Measurements from ENCODE around the gene STXBP6. TPM values are rescaled to one million over a fixed set of nuclear protein-coding genes. Genes with fewer than 3 reads are reported as not detected.

STXBP6 gene
- total RNA-seq, 1 donor from 2014 or later, result 13.9 TPM

DNA sequence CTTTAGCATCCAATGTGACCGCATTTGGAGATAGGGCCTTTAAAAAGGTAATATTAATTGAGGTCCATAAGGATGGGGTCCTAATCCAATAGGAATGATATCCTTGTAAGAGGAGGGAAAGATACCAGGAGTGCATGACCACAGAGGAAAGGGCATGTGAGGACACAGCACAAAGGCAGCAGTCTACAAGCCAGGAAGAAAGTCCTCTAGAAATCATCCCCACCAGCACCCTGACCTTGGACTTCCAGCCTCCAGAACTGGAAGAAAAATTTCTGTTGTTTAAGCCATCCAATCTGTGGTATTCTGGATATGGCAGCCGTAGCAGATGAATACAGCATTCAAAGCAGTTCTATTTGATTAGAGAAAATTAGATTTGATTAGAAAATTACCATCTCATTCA, 145.4 kb downstream of the STXBP6 start:
- intact Hi-C loops (cut with DNase I), result loop anchor here (10.0 kb wide), 1 partner anchor 140 kb away; no protein-coding TSS in a partner anchor
- no peak for DNase-seq (ENCODE audit: low spot score)

DNA sequence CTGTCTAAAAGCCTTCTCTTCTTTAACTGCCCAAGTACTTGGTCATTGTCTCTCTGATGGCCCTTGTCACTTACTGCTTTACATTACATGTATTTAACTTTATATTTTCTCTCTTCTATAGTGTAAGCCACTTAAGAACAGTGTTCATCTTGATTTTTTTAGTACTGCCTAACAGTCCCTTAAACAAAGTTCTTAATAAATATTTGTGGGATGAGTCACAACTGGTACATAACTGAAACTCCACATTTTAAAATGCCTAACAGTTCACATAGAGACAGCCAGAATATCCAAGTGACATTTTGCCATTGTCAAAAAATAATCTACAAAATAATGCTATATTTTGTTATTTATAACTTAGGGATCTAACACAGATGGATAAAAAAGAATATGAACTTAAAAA, 146.6 kb downstream of the STXBP6 start:
- intact Hi-C loops (cut with DNase I), result loop anchor here (10.0 kb wide), 1 partner anchor 141 kb away; no protein-coding TSS in a partner anchor
- no peak for DNase-seq (ENCODE audit: low spot score)

DNA sequence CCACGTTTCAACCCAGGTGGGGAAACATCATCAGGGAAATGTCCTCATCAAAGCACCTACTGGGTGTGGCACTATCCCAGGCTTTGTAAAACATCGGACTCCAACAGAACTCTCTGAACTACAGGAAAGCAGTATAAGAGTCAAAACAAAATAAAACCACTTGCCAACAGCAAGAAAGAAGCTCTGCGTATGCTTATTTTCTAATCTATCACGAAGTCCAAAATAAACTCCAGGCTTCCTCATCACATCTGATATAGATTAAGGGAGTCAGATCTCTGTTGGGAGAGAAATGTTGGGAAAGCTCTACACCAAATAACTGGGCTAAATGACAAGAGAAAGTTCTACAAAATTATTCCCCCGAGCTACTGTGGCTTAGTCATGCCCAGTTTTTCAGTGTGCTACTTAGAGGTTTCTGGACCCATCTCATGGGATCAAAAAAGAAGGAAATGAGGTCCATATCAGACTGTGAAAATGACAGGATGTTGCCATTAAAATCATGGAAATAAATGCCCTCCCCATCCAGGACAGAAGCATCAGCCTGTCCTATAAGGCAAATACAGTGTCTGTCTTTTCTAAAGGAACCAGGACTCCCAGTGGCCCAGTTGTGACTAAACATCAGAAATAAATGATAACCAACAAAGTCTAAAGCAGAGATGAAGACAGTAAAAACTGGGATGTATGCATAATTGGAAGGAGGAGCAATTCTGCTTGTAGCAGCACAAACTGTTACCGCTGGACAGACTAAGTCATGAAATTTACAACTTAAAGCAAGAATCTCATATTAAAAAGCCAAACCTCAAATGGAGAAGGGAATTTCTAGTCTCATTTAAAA, 149.5 kb downstream of the STXBP6 start:
- intact Hi-C loops (cut with DNase I), result loop anchor here (10.0 kb wide), 1 partner anchor 144 kb away; no protein-coding TSS in a partner anchor
- no peak for DNase-seq (ENCODE audit: low spot score)

DNA sequence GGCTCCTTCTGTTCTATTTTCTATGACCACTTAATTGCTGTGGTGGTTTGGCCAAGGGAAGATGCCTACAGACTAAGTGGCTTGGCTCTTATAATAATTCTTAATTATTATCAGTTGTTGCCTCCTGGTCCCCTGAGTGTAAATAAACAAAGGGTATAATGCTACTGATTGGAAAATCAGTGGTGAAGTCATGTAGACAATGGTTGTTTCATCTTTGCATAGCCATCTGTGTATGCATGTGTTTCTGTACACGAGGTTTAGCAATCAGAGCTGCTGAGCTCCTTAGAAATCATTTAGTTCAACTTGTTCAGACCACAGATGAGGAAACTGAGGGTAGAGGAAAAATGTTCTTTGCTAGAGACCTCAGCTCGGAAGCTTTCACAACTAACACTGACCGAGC, 152.2 kb downstream of the STXBP6 start:
- DNase-seq (ENCODE audit: low spot score), result no peak
- intact Hi-C loops (cut with DNase I), result no loop called here

DNA sequence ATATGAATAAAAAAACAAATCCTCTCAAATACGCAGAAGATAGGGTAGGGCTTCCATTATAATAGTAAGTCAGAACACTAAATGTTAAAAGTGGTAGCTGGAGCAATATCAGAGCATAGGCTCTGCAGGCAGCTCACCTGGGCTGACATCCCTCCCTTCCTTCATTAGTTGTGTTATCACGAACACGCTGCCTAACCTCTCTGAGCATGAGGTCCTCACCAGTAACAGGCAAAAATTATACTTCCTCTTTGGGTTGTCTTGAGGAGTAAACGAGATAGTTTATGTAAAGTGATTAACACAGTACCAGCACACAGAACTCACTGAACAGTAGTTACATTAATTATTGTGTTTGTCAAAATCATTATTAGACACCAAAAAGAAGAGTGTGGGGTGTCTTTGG, 154.3 kb downstream of the STXBP6 start:
- intact Hi-C loops (cut with DNase I), result no loop called here

DNA sequence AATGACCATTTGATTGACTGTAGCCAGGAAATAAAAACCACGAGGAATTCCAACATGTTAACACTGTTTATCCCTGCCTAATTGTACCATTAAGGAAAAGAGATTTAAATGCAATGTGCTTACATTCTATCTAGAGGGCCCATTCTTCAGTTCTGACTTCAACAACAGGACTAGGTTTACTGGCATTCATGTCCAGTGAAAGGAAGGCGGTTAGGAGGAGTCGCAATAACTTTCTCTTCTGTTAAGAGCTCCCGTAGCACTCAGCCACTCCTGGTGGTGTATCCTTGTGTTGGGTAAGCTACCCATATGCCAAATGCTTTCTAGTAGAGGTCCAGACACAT, 154.7 kb downstream of the STXBP6 start:
- DNase-seq (ENCODE audit: low spot score), result no peak
- intact Hi-C loops (cut with DNase I), result no loop called here

More for the DNA sequence above, 154.3 kb downstream of the STXBP6 start:
- DNase-seq (ENCODE audit: low spot score), result no peak

DNA sequence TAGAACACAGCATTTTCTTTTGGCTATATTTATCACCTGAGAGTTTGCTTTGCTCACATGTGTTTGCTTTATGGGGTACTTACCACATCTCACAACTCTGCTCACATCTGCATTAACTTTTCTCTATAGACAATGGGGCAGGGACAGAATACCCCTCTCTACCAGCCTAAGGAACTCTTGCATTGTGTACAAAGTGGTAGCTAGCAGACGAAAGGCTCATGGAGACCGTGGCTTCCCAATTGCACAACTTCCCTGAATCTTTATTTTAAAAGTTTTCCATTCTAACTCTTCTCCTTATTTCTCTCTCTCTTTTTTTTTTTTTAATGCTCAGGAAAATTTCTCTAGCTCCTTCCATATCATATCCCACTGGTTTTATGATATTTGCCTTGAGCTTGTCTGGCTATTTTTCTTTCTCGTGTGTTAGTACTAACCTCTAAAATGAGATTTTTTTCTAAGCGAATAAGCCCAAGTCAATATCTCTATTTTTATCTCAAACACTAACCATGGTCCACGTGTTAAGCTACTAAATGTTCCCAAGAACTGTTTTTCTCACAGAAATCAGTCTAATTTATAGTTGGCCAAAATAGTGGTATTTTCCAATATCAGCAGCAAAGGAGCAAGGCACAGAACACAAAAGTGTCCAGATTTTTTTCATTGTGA, 155.2 kb downstream of the STXBP6 start:
- DNase-seq (ENCODE audit: low spot score), result no peak
- intact Hi-C loops (cut with DNase I), result loop anchor here (5.0 kb wide), 1 partner anchor 77 kb away; no protein-coding TSS in a partner anchor

DNA sequence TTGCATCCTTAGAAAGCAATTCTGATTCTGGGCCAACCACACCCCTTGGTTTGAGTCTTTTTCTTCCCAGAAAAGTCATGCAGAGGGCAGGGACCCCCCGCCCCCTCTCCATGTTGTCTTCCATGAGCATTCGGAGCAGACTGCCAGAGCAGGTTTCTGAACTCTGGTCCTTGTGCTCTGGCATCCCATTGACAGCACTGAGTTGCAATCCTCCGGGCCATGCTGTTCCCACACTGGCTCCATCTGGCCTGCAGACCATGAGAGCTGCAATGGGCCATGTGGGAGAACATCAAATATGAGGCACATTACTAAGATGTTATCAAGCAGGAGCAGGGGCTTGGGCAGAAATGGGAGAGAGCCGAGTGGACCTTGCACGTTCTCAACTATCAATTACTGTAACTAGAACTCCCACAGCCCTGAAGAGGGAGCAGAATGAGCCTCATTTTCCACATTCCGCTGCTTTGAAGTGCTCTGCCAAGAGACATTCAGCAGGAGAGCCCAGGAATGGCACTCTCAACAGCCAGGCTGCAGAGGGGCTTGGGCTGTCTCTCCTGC, 157.4 kb downstream of the STXBP6 start:
- intact Hi-C loops (cut with DNase I), result loop anchor here (5.0 kb wide), 1 partner anchor 75 kb away; no protein-coding TSS in a partner anchor
- no peak for DNase-seq (ENCODE audit: low spot score)

DNA sequence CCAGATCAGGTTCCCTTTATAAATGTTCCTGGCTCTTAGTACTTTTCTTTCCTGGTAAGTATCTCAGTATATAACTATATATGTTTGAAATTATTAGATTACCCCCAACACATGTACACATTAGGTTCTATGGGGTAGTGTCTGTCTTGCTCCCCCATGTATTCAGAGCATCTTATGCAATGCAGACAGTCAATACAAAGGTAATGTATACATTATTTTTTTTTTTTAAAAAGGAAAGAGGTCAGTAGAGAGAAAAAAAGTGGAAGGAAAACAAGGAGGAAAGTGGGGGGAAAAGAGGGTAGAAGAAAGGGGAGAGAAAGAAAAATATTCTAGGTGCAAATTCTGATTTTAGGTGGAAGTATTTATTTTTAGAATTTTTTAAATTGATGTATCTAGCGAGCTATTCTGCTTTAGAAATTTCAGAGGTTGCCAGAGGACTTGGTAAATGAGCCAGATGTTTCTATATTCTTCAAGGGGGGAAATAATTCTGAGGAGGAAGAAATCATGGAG, 157.9 kb downstream of the STXBP6 start:
- intact Hi-C loops (cut with DNase I), result loop anchor here (5.0 kb wide), 1 partner anchor 75 kb away; no protein-coding TSS in a partner anchor
- no peak for DNase-seq (ENCODE audit: low spot score)

DNA sequence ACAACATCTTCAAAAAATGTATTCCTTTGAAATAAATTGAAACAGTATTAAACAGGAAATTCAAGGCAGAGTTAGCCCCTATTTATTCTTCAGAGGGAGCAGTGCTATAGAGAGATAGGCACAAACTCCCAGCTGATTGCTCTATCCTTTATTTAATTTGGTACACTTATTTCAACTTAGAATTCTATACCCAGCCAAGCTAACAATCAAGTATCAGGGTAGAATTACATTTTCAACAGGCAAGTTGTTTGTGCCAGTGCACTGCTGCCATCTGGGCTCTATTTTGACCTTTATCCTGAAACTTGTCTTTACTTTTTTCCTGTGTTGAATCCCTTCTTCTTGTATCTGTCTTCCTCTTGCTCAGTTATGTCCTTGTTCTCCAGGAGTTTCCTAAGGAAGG, 159.2 kb downstream of the STXBP6 start:
- DNase-seq (ENCODE audit: low spot score), result no peak
- intact Hi-C loops (cut with DNase I), result loop anchor here (5.0 kb wide), 1 partner anchor 73 kb away; no protein-coding TSS in a partner anchor

DNA sequence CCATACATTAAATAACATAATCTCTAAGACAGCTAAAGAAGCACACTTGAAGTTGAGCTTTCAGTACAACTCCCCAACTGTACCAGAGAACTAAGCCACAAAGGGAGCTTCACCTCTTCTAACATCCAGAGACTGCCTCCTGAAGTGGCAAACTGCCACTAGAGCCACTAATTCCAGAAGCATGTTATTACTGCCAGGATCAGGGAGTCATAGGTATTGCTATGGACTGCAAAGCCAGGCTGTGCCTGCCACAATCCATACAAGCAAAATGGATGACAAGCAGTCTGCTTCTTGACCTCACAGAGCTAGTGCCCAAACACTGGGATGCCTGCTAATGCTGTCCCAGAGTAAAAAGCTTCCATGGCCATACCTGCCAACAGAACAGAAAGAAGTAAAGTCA, 160.1 kb downstream of the STXBP6 start:
- DNase-seq (ENCODE audit: low spot score), result no peak
- intact Hi-C loops (cut with DNase I), result loop anchor here (5.0 kb wide), 1 partner anchor 73 kb away; no protein-coding TSS in a partner anchor

DNA sequence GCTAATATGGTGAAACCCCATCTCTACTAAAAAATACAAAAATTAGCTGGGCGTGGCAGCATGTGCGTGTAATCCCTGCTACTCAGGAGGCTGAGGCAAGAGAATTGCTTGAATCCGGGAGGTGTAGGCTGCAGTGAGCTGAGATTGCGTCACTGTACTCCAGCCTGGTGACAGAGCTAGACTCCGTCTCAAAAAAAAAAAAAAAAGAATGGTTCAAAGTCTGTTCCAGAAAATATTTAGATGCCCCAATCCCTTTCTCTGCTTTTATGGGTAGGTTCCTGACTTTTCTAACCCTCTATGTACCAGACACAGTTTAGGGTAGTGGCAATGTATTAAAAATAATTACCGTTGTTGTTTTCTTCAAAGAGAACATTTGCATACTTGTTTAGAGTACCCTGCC, 161.4 kb downstream of the STXBP6 start:
- DNase-seq (ENCODE audit: low spot score), result no peak
- intact Hi-C loops (cut with DNase I), result no loop called here

DNA sequence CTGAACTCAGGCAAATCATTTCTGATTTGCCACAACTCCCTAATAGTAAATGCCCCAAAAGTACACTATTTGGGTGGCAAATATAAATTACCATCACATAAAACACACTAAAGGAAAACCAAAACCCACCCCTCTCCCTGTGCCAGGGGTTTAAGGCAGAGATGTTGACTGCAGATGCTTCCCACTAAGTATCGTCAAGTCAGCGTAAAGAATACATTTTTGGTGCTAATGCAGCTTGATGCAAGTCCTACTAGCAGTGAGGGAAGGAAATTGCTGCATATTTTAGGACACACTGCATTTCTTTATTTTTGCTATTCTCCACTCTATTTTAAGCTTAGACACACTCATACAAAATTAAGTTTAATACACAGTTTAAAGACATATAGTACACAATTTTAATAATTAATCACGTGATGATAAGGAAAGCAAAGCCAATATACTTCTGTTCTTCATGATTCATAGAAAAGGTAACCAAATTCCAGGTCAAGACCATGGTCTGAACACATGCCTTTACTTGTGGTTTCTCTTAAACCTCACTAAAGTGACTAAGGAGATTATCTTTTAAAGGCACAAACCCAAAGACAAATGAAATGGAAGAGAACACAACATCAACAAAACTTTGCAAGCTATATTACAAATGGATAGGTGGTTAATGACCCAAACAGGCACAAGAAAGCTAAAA, 162.2 kb downstream of the STXBP6 start:
- no peak for DNase-seq (ENCODE audit: low spot score)
- intact Hi-C loops (cut with DNase I), result no loop called here

DNA sequence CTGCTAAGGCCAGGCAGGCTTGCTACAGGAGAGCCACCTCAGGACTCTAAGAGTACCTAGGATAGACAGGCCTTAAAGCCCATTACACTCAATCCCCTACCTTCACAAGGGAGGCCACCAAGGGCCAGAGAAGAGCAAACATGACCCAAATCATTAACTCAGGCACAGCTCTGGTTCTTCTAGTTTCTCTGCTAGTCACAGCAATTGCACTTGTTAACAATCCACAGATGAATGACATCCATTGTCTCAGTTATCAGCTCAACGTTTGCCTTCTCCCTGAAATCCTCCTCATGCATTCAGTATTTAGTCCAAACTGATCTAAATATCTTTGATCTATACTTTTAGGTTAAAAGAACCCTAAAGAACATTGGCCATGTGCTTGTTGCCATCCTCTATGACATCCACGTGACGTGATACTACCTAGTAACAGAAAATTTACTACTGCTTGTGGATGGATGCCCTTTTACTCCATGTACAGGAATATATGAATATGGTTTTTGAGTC, 164.5 kb downstream of the STXBP6 start:
- no peak for DNase-seq (ENCODE audit: low spot score)
- intact Hi-C loops (cut with DNase I), result no loop called here

DNA sequence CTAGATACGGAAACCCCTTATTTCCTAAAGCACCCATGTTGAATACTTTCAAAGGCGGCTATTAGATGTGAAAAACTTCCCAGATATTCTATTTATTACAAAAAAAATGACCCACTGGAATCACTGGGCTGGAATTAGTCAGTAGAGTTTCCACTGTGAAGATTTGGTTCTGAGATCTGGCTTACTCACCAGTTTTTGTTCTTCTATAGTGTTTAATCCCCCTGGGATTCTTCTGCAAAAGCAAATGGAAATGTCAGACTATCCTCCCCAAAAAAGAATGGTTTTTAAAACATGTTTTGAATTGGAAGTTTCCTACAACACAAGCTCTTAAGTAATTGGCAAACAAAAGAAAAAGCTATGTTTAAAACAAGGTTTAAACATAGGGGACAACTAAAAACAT, 166.4 kb downstream of the STXBP6 start:
- intact Hi-C loops (cut with DNase I), result no loop called here

DNA sequence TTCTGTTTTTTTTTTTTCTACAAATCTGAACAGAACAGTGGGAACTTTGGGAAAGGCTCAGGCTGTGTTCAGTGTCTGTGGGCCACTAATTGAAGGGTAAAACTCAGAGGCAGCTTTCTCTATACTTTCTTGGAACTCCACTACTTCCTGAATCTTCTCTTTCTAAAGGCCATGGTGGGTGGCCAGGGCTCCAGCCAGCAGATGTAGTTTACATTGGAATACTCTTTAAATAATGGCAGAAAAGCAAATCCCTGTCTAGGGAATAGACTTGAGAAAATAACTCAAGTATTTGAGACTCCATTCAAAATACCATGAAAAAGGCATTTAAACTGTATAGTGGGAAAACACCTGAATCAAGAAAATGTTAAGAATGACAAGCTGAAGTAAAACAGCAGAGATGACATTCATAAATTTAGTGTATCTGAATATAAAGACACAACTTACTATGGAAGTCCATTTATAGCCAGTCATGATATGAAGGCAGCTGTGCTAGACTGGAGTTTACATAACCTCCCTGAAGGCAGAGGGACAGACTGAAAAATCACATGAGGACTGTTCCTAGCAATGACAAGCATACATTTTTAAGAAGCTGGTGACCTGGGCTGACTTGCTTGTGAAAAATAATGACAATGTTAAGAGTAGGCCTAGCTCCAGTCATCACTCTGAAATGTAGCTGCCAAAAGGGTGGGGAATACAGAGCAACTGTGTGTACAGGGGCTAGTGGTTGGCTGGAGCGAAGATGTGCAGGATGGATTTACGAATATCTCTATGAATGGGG, 168.6 kb downstream of the STXBP6 start:
- intact Hi-C loops (cut with DNase I), result no loop called here
- DNase-seq (ENCODE audit: low spot score), result no peak

More for the DNA sequence above, 166.4 kb downstream of the STXBP6 start:
- DNase-seq (ENCODE audit: low spot score), result no peak

DNA sequence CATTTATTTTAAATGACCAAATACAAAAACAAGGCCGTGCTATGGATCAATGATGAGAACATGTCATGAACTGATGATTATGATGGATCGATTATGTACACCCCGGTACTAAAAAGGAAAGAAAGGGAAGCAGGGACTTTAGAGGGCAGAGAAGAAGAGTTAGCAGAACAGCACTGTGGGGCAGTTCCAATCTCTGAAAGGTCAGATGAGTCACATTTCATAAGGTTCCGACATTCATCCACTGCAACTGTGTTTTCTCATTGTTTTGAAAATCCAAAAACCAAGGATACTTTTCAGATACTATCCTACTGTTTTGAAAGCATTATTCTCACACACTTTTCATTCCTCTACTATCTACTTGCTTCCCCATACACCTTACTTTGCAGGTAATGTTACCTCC, 169.3 kb downstream of the STXBP6 start:
- no peak for DNase-seq (ENCODE audit: low spot score)
- intact Hi-C loops (cut with DNase I), result no loop called here

DNA sequence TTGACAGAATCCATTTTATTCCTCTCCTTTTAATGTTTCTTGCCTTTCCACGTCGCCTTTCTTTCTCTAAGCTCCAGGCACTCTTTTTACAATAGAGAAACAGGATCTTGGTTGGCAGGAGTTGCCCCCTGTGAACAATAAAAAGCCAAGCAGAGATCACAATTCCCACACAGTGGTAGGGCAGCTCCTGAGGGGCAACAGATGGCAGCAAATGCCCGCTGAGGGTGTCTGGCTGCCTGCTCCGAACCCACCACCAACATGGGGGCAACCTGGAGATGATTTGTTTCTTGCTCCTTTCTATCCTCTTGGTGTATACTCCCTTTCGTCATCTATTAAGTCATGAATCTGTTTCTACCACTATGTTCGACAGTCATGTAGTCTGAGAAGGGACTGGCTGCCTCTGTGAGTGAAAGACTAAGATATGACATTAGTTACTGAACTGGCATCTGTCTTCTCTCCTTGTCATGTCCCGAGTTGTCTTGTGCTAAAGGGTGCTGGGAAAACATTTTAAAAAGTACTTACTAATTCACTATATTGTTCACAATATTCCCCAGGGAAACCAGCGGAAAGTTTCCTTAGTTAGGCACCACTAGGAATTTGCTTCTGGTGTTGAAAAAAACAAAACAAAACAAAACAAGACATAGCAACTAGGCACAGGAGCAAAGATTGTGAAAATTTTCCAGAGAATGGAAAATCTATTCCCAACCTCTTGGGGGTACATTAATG, 170.1 kb downstream of the STXBP6 start:
- no peak for DNase-seq (ENCODE audit: low spot score)
- intact Hi-C loops (cut with DNase I), result no loop called here
